Colonic mucosa (tissue), 4 donors: ENCODE results near the gene C5orf15. TPM values are rescaled to one million over a fixed set of nuclear protein-coding genes. Genes with fewer than 3 reads are reported as not detected.

Experiments
- DNase-seq: peaks from one replicate; pipeline ENCODE4 v3.0.0-alpha.2; 2020
- H3K27ac ChIP-seq: fragments of 200-600 bp; one replicate; pipeline ENCODE4 v1.8.0; 2021
- H3K27me3 ChIP-seq: fragments of 200-600 bp; one replicate; pipeline ENCODE4 v1.8.0; 2021
- H3K36me3 ChIP-seq: fragments of 200-600 bp; one replicate; pipeline ENCODE4 v1.8.0; 2021
- H3K4me1 ChIP-seq: fragments of 200-600 bp; one replicate; pipeline ENCODE4 v1.8.0; 2021; ENCODE audit warnings: mild to moderate bottlenecking
- H3K4me3 ChIP-seq: fragments of 200-600 bp; one replicate; pipeline ENCODE4 v1.8.0; 2021
- H3K9ac ChIP-seq, 2 donors: one replicate each; pipeline ENCODE4 v1.7.0; 2013; ENCODE audit warnings: control low read depth in 2 of 2, low read depth in 2 of 2, low read length in 2 of 2
- H3K9me3 ChIP-seq: fragments of 200-600 bp; one replicate; pipeline ENCODE4 v1.8.0; 2021
- intact Hi-C: fragments of 100-400 bp; cut with DNase I; formaldehyde crosslinking; loops from one replicate; pipeline ENCODE4 v1.14.1; 2022
- total RNA-seq, 2 donors: library from RNA; stranded (reverse); fragmentation: NEBNext Ultra II Directional in 1 of 2; extraction: Animal tissue kit (Norgen Biotek cat#: 25700) in 1 of 2; gene quantifications; one replicate each; pipeline ENCODE4 v1.2.1, GENCODE V29; 2021
- TF ChIP-seq, protein P1 (sequence below): fragments of 200-600 bp; IDR thresholded peaks from one replicate; pipeline ENCODE4 v1.8.0; 2022; ENCODE audit warnings: antibody characterized with exemption, mild to moderate bottlenecking
- donor health status: healthy.
- donor health status: DM: no; HTN: no; CAD: no.
- donor health status: DM: no; HTN: no; CAD: no.

The C5orf15 gene
- total RNA-seq, result 10 to 100 TPM; 21.1 to 31.9 TPM

DNA sequence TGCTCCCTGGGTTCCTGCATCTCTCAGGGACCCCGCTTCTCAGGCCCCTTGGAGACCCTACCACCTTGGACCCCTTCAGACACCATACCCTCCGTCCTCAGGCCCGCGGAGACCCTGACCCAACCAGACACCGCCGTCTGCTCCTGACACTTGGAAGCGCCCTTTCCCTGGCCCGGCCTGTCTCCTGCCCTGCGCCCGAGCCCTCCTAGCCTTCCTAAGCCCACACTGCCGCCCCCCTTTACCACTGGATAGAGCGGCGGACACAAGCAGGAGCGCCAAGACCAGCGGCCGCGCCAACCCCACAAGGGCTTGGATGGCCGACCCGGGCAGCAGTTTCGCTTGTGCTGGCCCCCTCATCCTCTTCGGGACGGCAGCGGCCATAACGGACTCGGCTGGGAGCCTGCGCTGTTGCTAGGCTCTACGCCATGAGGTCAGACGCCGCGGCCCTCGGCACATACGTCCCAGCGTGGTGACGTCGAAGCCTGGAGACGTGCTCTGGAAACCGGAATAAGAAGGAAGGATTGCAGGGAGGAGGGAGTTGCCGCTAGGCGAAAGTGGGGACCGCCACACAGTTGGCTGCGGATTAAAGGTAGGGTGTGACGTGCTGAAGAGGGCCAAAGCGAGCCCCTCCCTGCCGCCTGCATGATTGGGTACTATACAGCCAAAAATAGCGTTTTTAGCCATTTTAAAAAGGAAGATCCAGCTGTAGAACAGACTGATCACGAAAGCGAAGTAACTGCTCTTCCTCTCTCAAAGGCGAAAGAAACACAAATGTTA lies at the start of gene C5orf15:
TSS of gene C5orf15 (minus strand) at position 422 of the 777 bp plus-strand sequence. CDS start at position 381, 41 bp downstream.
- Histone ChIP-seq H3K9me3 (no peaks in the 10 kb centered on the region), H3K4me1 (peaks cover 10% of the 10 kb centered on the region), H3K27me3 (no peaks in the 10 kb centered on the region), H3K9ac (peak within 1 kb of the TSS; percentile 87 to 88), H3K27ac (peak within 1 kb of the TSS; percentile 81), H3K36me3 (peaks cover 3% of the 10 kb centered on the region), H3K4me3 (peak within 1 kb of the TSS; percentile 79)
- TF ChIP-seq, protein P1, sequence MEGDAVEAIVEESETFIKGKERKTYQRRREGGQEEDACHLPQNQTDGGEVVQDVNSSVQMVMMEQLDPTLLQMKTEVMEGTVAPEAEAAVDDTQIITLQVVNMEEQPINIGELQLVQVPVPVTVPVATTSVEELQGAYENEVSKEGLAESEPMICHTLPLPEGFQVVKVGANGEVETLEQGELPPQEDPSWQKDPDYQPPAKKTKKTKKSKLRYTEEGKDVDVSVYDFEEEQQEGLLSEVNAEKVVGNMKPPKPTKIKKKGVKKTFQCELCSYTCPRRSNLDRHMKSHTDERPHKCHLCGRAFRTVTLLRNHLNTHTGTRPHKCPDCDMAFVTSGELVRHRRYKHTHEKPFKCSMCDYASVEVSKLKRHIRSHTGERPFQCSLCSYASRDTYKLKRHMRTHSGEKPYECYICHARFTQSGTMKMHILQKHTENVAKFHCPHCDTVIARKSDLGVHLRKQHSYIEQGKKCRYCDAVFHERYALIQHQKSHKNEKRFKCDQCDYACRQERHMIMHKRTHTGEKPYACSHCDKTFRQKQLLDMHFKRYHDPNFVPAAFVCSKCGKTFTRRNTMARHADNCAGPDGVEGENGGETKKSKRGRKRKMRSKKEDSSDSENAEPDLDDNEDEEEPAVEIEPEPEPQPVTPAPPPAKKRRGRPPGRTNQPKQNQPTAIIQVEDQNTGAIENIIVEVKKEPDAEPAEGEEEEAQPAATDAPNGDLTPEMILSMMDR, result no peak
- peak; percentile 96 for DNase-seq
- intact Hi-C loops, result no loop called here

DNA sequence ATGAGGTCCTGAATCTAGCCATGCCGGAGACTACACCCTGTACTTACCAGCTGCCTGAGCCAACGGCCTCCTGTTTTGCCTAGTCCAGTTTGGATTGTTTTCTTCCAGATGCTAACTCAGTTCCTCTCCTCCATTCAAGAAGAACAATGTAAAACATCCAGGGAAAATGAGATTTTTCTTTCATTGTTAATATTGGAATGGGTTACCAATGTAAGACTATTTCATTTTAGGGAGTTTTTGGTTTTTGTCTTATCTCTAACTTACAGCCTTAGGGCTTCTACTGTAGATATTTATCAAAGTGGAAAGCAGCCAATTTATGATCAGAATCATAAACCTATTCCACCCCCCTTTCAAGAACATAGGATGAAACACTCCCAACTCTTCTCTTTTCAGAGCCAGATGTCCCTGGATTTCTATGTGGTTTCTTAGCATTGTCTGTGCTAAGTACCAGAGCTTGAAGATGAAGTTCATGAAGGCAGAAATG lies 39.9 kb upstream of the C5orf15 start:
- H3K9ac ChIP-seq, result no peak overlapping the region
- H3K4me3 ChIP-seq, result no peak overlapping the region
- H3K27me3 ChIP-seq, result no peaks in the 10 kb centered on the region
- TF ChIP-seq, protein P1, result no peak
- intact Hi-C loops, result no loop called here
- no peaks in the 10 kb centered on the region for H3K9me3 ChIP-seq
- no peak for DNase-seq
- H3K36me3 ChIP-seq, result no peaks in the 10 kb centered on the region
- H3K27ac ChIP-seq, result no peak overlapping the region
- H3K4me1 ChIP-seq, result peaks cover 10% of the 10 kb centered on the region

DNA sequence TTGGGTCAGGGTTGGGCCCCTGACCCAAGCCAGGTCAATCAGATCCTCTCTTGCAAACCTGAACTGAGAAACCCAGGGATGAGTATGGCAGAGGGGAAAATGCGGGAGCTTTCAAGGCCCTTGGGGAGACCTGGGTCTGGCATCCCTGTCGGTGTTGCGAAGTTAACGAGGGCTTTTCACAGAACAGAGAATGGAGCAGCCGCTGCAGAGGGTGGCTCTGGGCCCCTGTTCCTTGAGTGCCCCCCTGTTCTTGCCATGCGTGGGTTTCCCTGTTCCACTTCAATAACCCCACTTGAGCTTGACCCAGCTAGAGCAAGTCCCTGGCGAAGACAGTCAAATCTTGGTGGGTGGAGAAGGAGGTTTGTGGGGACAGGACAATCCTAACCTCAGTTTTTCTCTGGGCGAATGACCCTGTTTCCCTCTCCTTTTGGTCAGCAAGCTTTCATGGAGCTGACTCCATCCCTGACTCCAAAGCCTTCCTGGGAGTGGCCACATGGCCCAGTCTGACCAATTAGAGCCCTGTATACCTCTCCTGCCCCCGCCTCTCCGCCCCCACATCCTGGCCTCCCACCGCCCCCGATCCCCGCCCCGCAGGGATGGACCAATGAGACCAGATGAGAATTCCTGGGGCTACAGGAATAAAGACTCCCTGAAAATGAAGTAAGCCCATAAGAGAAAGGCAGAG lies 39.3 kb upstream of the C5orf15 start:
- Histone ChIP-seq H3K36me3 (no peaks in the 10 kb centered on the region), H3K4me1 (peaks cover 15% of the 10 kb centered on the region), H3K9ac (no peak overlapping the region), H3K9me3 (no peaks in the 10 kb centered on the region), H3K4me3 (no peak overlapping the region), H3K27ac (no peak overlapping the region), H3K27me3 (no peaks in the 10 kb centered on the region)
- DNase-seq, result no peak
- intact Hi-C loops, result no loop called here
- TF ChIP-seq, protein P1, result no peak

DNA sequence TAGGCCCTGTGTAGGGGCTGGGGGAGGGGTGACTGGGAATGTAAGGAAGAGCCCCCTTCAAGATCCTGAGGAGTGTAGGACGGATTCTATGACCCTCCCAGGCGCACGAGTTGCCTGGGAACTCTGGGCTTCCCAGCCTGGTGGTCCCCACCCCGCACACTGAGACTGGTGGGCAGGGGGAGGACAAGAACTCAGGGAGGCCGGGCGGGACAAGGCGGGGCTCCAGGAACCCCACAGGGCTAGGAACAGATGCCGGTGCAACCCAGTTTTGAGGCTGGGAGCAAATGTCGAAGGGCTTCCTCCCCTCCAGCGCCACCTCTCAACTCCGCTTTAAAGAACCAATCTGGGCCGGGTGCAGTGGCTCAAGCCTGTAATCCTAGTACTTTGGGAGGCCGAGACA lies 37.7 kb upstream of the C5orf15 start:
- Histone ChIP-seq H3K4me1 (peaks cover 22% of the 10 kb centered on the region), H3K9ac (peak overlapping the region; percentile 46 to 100), H3K9me3 (no peaks in the 10 kb centered on the region), H3K27ac (peak overlapping the region; percentile 96), H3K27me3 (no peaks in the 10 kb centered on the region), H3K36me3 (no peaks in the 10 kb centered on the region), H3K4me3 (peak overlapping the region; percentile 91)
- intact Hi-C loops, result no loop called here
- TF ChIP-seq, protein P1, result no peak
- no peak for DNase-seq

DNA sequence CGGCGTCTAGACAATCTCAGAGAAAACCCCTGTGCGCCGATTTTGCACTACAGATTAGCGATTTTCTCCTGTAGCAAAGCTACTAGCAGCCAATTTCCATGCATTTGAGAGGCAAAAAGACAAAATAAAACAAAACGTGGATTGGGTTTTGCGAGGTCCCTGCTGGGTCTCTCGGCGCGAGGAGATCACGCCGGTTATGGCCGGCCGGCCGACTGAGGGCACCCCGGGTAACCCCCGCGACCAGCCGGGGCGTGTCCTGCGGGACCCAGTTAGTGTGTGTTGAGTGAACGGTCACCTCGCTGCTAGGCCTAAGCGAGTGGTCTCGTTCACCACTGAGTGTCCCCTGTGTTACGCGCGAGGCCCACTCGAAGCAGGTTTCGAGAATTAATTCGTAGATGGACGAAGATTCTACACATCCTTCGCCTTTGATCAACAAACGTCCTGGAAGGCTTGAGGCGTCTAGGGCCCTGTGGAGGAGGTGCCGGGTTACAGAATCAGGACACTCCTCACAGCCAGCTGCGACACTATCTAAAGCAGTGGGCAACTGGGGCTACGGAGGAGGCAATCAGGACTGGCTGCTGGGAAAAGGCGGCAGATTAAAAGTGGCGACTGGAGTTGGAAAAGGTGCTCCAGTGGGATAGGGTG lies 37.1 kb upstream of the C5orf15 start:
- Histone ChIP-seq H3K9me3 (no peaks in the 10 kb centered on the region), H3K27ac (peak overlapping the region; percentile 96), H3K27me3 (no peaks in the 10 kb centered on the region), H3K4me3 (peak overlapping the region; percentile 91), H3K36me3 (no peaks in the 10 kb centered on the region), H3K9ac (peak overlapping the region; percentile 46 to 100), H3K4me1 (peaks cover 22% of the 10 kb centered on the region)
- peak; percentile 68 for DNase-seq
- intact Hi-C loops, result no loop called here
- TF ChIP-seq, protein P1, result no peak
